ENCODE results near the gene C7orf33. TPM values are rescaled to one million over a fixed set of nuclear protein-coding genes. Genes with fewer than 3 reads are reported as not detected.
A peak's percentile ranks its signal among the peaks of the same experiment; 100 is the strongest.

Gene C7orf33
- total RNA-seq, 1 donor from 2014 or later, result not detected

DNA sequence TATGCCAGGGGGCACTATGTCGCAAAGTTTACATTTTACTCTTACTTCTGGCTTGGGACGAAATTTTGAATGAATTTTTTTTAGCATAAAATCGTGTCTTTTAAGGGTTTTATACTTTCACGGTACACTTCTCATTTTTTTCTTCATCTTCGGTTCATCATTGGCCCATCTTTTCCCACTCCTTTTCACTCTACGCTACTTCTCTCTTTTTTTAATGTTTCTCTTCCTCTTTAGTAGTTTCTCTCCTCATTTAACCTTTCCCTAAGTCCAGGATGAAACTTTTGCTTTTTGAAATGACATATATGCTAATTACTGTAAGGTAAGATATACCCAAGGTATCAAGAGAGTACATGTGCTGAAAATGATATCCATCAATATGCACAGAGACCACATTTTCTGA, 39.5 kb downstream of the C7orf33 start:
- DNase-seq, result no peak

- DNase-seq, result no peak
Observed at GRCh38 chr7:148633761-148634160, 43.2 kb downstream of the C7orf33 start.

- DNase-seq, result no peak
Observed at GRCh38 chr7:148637094-148637493, 46.5 kb downstream of the C7orf33 start.

DNA sequence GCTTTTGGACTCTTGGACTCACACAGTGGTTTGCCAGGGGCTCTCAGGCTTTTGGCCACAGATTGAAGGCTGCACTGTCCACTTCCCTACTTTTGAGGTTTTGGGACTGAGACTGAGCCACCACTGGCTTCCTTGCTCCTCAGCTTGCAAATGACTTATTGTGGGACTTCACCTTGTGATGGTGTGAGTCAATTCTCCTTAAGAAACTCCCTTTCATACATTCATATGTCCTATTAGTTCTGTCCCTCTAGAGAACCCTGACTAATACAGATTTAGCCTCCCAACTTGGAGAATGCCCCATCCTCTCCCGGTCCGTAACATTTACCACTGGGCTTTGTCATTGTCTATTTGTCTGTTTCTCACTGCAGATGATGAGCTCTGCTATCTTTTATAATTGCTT, 55.3 kb downstream of the C7orf33 start:
- no peak for DNase-seq

GRCh38 chr7:148650232-148650858, 59.8 kb downstream of the C7orf33 start:
- no peak for DNase-seq

DNA sequence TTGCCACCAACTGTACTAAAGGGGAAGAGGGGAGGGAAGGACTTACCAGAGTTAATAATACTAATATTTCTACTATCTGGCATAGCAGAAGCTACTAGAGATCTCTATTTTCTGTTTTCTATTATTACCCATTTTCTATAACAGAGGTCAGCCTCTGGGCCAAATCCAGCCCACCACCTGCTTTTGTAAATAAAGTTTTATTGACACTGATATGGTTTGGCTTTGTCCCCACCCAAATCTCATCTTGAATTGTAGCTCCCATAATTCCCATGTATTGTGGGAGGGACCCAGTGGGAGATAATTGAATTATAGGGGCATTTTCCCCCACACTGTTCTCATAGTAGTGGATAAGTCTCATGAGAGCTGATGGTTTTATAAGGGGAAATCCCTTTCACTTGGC, 62.2 kb downstream of the C7orf33 start:
- DNase-seq, result no peak

DNA sequence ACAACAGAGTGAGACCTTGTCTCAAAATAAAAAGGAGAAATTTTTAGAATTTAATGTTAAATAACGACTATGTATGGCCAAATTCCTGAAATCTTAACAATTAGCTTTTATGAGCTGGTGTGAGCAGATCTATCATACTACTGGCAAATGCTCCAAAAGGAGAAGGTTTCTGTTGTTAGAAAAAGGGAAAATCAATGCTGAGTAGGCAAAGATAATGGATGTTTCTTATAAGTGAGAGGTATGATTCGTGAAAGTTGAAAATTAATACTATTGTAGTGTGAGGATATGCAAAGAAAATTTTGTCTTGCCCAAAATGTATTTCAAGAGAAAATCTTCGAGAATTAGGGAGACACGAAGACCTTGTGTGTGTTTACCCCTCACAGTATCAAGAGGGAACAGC, 67.4 kb downstream of the C7orf33 start:
- DNase-seq, result no peak

DNA sequence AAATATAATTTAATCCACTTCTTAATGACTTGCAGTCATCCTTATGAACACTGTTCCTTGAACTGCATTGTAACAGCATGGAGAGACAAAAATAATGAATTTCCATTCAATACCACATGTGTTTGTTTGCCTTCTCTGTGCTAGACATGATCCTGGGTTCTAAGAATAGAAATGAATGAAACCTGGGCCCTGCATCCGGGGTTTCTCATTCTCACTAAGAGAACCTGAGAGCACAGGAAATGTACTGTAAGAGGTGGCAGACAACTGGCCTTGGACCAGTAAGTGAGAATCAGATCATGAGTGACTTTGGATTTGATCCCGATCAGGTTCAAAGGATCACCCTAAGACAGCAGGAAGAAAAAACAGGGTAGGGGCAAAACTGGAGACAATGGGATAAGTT, 70.9 kb downstream of the C7orf33 start:
- no peak for DNase-seq

DNA sequence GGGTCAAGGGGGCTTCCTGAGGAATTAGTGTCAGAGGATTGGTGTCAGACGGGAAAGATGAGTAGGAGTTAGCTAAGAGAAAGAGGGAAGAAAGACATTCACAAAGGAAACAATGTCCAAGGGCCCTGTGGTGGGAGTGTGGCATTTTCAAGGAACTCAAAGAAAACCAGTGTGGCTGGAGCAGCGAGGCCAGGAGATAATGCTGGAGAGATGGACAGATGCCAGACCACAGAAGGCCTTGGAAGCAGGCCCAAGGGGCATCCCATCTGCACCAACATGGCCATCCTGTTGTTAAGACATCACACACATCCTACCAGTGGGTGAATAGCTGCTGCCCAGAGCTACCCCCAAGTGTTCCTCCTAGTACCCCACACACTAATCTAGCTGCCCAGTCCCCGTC, 72.1 kb downstream of the C7orf33 start:
- no peak for DNase-seq

DNA sequence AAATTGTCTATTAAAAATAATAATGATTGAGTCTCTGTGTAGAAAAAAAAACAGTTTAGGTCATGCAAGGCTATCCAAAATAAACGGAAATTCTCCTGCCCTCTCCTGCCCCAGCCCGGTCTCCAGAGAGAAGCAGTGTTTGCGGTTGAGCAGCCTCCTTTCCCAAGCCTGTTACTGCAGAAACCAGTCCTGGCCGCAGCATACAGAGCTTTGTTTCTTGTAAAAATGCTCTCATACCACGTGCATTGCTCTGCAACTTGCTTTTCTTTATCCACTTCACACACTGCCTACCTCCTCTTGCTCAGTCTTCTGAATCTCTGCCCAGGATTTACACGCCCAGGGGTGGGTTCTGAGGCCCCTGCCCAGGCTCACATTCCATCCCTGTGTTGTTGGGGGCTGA, 73.8 kb downstream of the C7orf33 start:
- peak; percentile 8 for DNase-seq

DNA sequence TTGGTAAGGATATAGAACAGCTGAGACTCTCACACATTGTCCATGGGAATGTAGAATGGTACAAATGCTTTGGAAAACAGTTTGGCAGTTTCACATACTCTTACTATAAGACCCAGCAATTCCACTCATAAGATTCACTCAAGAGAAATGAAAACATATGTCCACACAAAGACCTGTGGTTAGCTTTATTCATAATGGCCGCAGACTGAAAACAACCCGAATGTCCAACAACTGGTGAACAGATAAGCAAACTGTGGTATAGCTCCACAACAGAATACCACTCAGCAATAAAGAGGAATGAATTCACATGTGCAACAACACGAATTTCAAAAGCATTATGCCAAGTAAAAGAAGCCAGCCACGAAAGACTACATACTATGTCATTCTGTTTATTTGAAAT, 74.7 kb downstream of the C7orf33 start:
- no peak for DNase-seq

Other genes with a start within 250 kb of the C7orf33 start
- gene CUL1, start 108.1 kb downstream of the C7orf33 start, total RNA-seq, result 64.5 TPM

All from tongue (tissue), 2 donors.